DMS114 treated with DMSO at 0.1 percent for 48 hours (cell line): ENCODE data around the gene MIB2.

Experiments used
- DNase-seq: peaks from one replicate; lab custom pipeline; 2025; ENCODE audit not compliant: unreplicated experiment; lab: John Stamatoyannopoulos, UW

MIB2 gene

GRCh38 chr1:1598051-1598719 lies 17.1 kb upstream of the MIB2 start:
- no peak for DNase-seq

GRCh38 chr1:1598720-1599029 lies 16.6 kb upstream of the MIB2 start:
- DNase-seq, result no peak

- DNase-seq, result no peak
These were observed 16.0 kb upstream of the MIB2 start for GRCh38 chr1:1599030-1599934.

GRCh38 chr1:1599935-1600860 lies 15.1 kb upstream of the MIB2 start, which contains the start of gene FNDC10:
Gene FNDC10 (minus strand): TSS chr1:1600135. CDS start chr1:1600015, 120 bp downstream.
- no peak for DNase-seq

- DNase-seq, result no peak
These were observed 14.3 kb upstream of the MIB2 start for GRCh38 chr1:1600861-1601563.

- no peak for DNase-seq
These were observed 13.6 kb upstream of the MIB2 start for GRCh38 chr1:1601564-1602303.

GRCh38 chr1:1602304-1602967 lies 12.9 kb upstream of the MIB2 start:
- DNase-seq, result no peak

- DNase-seq, result no peak
These were observed 12.3 kb upstream of the MIB2 start for GRCh38 chr1:1602968-1603506.

GRCh38 chr1:1603671-1604373 lies 11.5 kb upstream of the MIB2 start:
- no peak for DNase-seq

GRCh38 chr1:1604374-1605033 lies 10.8 kb upstream of the MIB2 start:
- DNase-seq, result no peak

GRCh38 chr1:1605034-1605591 lies 10.2 kb upstream of the MIB2 start:
- no peak for DNase-seq

- DNase-seq, result no peak
These were observed 9.6 kb upstream of the MIB2 start for GRCh38 chr1:1605724-1606123.

GRCh38 chr1:1606232-1606631 lies 9.1 kb upstream of the MIB2 start:
- no peak for DNase-seq

- DNase-seq, result no peak
These were observed 5.3 kb upstream of the MIB2 start for GRCh38 chr1:1609822-1610485.

- no peak for DNase-seq
These were observed 4.5 kb upstream of the MIB2 start for GRCh38 chr1:1610796-1611195.

GRCh38 chr1:1612104-1612400 lies 3.2 kb upstream of the MIB2 start:
- no peak for DNase-seq

GRCh38 chr1:1613509-1614082 lies 1.7 kb upstream of the MIB2 start:
- DNase-seq, result no peak
